H1 (cell line): Measurements from ENCODE around the gene ARSB. TPM values are rescaled to one million over a fixed set of nuclear protein-coding genes. Genes with fewer than 3 reads are reported as not detected.

Experiments used
- CTCF ChIA-PET: fragments of 300-600 bp; sonication (Branson Sonifier 250); formaldehyde crosslinking; loops from one replicate; lab custom pipeline; 2021; ENCODE audit not compliant: partially characterized antibody; lab: Charles Lee
- POLR2A ChIA-PET: fragments of 300-600 bp; sonication (Branson Sonifier 250); formaldehyde crosslinking; loops from one replicate; lab custom pipeline; 2021; ENCODE audit warnings: inconsistent platforms; ENCODE audit not compliant: partially characterized antibody; lab: Charles Lee
- DNase-seq, 2 experiments: peaks; one replicate each; pipeline versions ENCODE4 v3.0.0 to v3.0.0-alpha.2; 2010 to 2022; ENCODE audit warnings: low spot score in 2 of 2, low read depth in 1 of 2, mixed read lengths in 1 of 2
- FAIRE-seq: peaks from 2 replicates; lab custom pipeline; 2011; peaks lifted over from hg19 to GRCh38; lab: Jason Lieb, UNC
- H2AFZ ChIP-seq: 2 replicates; pipeline ENCODE4 v1.8.1; 2012; ENCODE audit warnings: low read length, inconsistent platforms
- H2AK5ac ChIP-seq: 2 replicates; pipeline ENCODE4 v1.6.1; 2013; ENCODE audit warnings: low read depth, low read length
- H2BK120ac ChIP-seq: replicated peaks from 2 replicates; pipeline ENCODE3; 2013; ENCODE audit warnings: low read depth, low read length, inconsistent platforms
- H2BK12ac ChIP-seq: 2 replicates; pipeline ENCODE4 v1.6.1; 2013; ENCODE audit warnings: low read depth, low read length
- H2BK15ac ChIP-seq: 2 replicates; pipeline ENCODE4 v1.6.1; 2013; ENCODE audit warnings: low read length
- H2BK20ac ChIP-seq: 2 replicates; pipeline ENCODE4 v1.6.1; 2013; ENCODE audit warnings: low read length
- H2BK5ac ChIP-seq: 2 replicates; pipeline ENCODE4 v1.6.1; 2013; ENCODE audit warnings: low read depth, low read length
- H3K14ac ChIP-seq: 2 replicates; pipeline ENCODE4 v1.6.1; 2013; ENCODE audit warnings: inconsistent platforms; ENCODE audit not compliant: insufficient read length
- H3K18ac ChIP-seq: 2 replicates; pipeline ENCODE4 v1.6.1; 2013; ENCODE audit warnings: low read length; ENCODE audit errors: extremely low read depth
- H3K23ac ChIP-seq: 2 replicates; pipeline ENCODE4 v1.6.1; 2013; ENCODE audit warnings: inconsistent platforms; ENCODE audit not compliant: insufficient read length
- H3K23me2 ChIP-seq: 2 replicates; pipeline ENCODE4 v1.6.1; 2013; ENCODE audit warnings: low read depth, low read length
- H3K27ac ChIP-seq: 2 replicates; pipeline ENCODE4 v1.6.1; 2011; ENCODE audit warnings: low read depth, low read length, inconsistent platforms
- H3K27me3 ChIP-seq, 4 experiments: replicated peaks in 1 of 4; 1 replicate in 1 of 4; 2 replicates in 3 of 4; pipeline versions ENCODE4 v1.6.1 to v1.8.1; 2011 to 2013; ENCODE audit warnings: low read length in 3 of 4, mild to moderate bottlenecking in 3 of 4, inconsistent platforms in 2 of 4, mixed read lengths in 2 of 4, moderate library complexity in 1 of 4; ENCODE audit not compliant: control insufficient read depth in 3 of 4, insufficient read depth in 3 of 4; ENCODE audit errors: extremely low read depth in 1 of 4
- H3K36me3 ChIP-seq, 4 experiments: 2 replicates each; pipeline versions ENCODE4 v1.6.1 to v1.8.1; 2011 to 2013; ENCODE audit warnings: mild to moderate bottlenecking in 4 of 4, low read length in 3 of 4, moderate library complexity in 2 of 4, control low read depth in 1 of 4, inconsistent platforms in 1 of 4; ENCODE audit not compliant: insufficient read depth in 4 of 4, control insufficient read depth in 2 of 4
- H3K4ac ChIP-seq: replicated peaks from 2 replicates; pipeline ENCODE3; 2013; ENCODE audit warnings: low read length, low read depth, mixed read lengths, inconsistent platforms; ENCODE audit not compliant: insufficient read length
- H3K4me1 ChIP-seq, 4 experiments: replicated peaks in 1 of 4; 1 replicate in 1 of 4; 2 replicates in 3 of 4; pipeline versions ENCODE4 v1.6.1 to v1.8.1; 2011 to 2013; ENCODE audit warnings: low read length in 3 of 4, inconsistent platforms in 2 of 4, mixed read lengths in 1 of 4; ENCODE audit not compliant: insufficient read depth in 4 of 4, control insufficient read depth in 3 of 4
- H3K4me2 ChIP-seq, 2 experiments: 2 replicates each; pipeline versions ENCODE4 v1.6.1 to v1.8.1; 2011 to 2013; ENCODE audit warnings: low read depth in 2 of 2, low read length in 2 of 2, control low read depth in 1 of 2, inconsistent platforms in 1 of 2, mild to moderate bottlenecking in 1 of 2; ENCODE audit not compliant: insufficient read depth in 1 of 2
- H3K4me3 ChIP-seq, 4 experiments: fragments of 200-600, 300-600 bp in 1 of 4; sonication (generic), shearing (Covaris generic), sonication (Bioruptor Twin) in 1 of 4; 2 replicates each; pipeline versions ENCODE4 v1.5.1 to v1.8.1; 2011 to 2016; ENCODE audit warnings: low read length in 4 of 4, low read depth in 3 of 4, control low read depth in 2 of 4, inconsistent platforms in 2 of 4, mild to moderate bottlenecking in 2 of 4, mixed read lengths in 1 of 4, moderate library complexity in 1 of 4; ENCODE audit not compliant: insufficient read depth in 2 of 4; ENCODE audit errors: extremely low read depth in 1 of 4
- H3K56ac ChIP-seq: replicated peaks from 2 replicates; pipeline ENCODE3; 2013; ENCODE audit warnings: low read depth, mild to moderate bottlenecking, mixed read lengths, low read length, inconsistent platforms; ENCODE audit not compliant: insufficient read length
- H3K79me1 ChIP-seq: 2 replicates; pipeline ENCODE4 v1.6.1; 2013; ENCODE audit warnings: low read depth, low read length, control low read depth
- H3K79me2 ChIP-seq, 2 experiments: 2 replicates each; pipeline versions ENCODE4 v1.6.1 to v1.8.1; 2012 to 2013; ENCODE audit warnings: low read length in 2 of 2, mild to moderate bottlenecking in 2 of 2, inconsistent platforms in 1 of 2; ENCODE audit not compliant: insufficient read depth in 2 of 2, control insufficient read depth in 1 of 2
- H3K9ac ChIP-seq, 4 experiments: replicated peaks in 1 of 4; 1 replicate in 1 of 4; 2 replicates in 3 of 4; pipeline versions ENCODE4 v1.6.1 to v1.8.1; 2011 to 2013; ENCODE audit warnings: low read depth in 3 of 4, low read length in 3 of 4, control low read depth in 2 of 4, mild to moderate bottlenecking in 2 of 4, moderate library complexity in 2 of 4, inconsistent platforms in 1 of 4; ENCODE audit errors: extremely low read depth in 1 of 4
- H3K9me3 ChIP-seq, 2 experiments: 2 replicates each; pipeline versions ENCODE4 v1.6.1 to v1.8.1; 2012 to 2013; ENCODE audit warnings: mild to moderate bottlenecking in 2 of 2, moderate library complexity in 2 of 2, control low read depth in 1 of 2, inconsistent platforms in 1 of 2, low read depth in 1 of 2, low read length in 1 of 2, mixed read lengths in 1 of 2; ENCODE audit not compliant: insufficient read depth in 2 of 2
- H4K20me1 ChIP-seq, 2 experiments: replicated peaks in 1 of 2; 2 replicates each; pipeline versions ENCODE3 to v1.8.1; 2011 to 2013; ENCODE audit warnings: inconsistent platforms in 2 of 2, low read length in 2 of 2, mild to moderate bottlenecking in 1 of 2; ENCODE audit not compliant: insufficient read depth in 2 of 2, control insufficient read depth in 1 of 2
- H4K5ac ChIP-seq: 2 replicates; pipeline ENCODE4 v1.6.1; 2013; ENCODE audit warnings: low read length, low read depth, mixed read lengths, inconsistent platforms; ENCODE audit not compliant: insufficient read length
- H4K8ac ChIP-seq: 2 replicates; pipeline ENCODE4 v1.8.0; 2013; ENCODE audit warnings: mild to moderate bottlenecking, moderate library complexity, low read length, inconsistent platforms; ENCODE audit not compliant: insufficient read depth; ENCODE audit errors: extremely low read depth
- H4K91ac ChIP-seq: replicated peaks from 2 replicates; pipeline ENCODE3; 2013; ENCODE audit warnings: low read length, mixed read lengths, inconsistent platforms; ENCODE audit not compliant: insufficient read length
- BCL11A ChIP-seq, 2 experiments: IDR thresholded peaks; one replicate each; pipeline ENCODE4 v1.6.1; 2011; ENCODE audit warnings: low read depth in 2 of 2, low read length in 2 of 2, mild to moderate bottlenecking in 2 of 2
- CBX5 ChIP-seq: fragments of 300-800, 300-1000 bp; sonication (generic); IDR thresholded peaks from 2 replicates; pipeline ENCODE4 v1.7.1; 2016; ENCODE audit warnings: antibody characterized with exemption, low read length, low read depth
- CHD2 ChIP-seq: IDR thresholded peaks from 2 replicates; pipeline ENCODE4 v1.6.1; 2012; ENCODE audit warnings: low read length, improper control_type of control experiment
- GTF2F1 ChIP-seq: IDR thresholded peaks from 2 replicates; pipeline ENCODE4 v1.6.1; 2012; ENCODE audit warnings: low read depth, low read length, improper control_type of control experiment, borderline replicate concordance
- JUN ChIP-seq: IDR thresholded peaks from 2 replicates; pipeline ENCODE4 v1.6.1; 2011; ENCODE audit warnings: low read depth, mild to moderate bottlenecking, improper control_type of control experiment, low read length
- KDM1A ChIP-seq: fragments of 200-600, 300-600 bp; sonication (generic); IDR thresholded peaks from 2 replicates; pipeline ENCODE4 v1.7.1; 2016; ENCODE audit warnings: mild to moderate bottlenecking, low read length, borderline replicate concordance
- NANOG ChIP-seq: IDR thresholded peaks from 2 replicates; pipeline ENCODE4 v1.6.1; 2011; ENCODE audit warnings: low read length, low read depth, mild to moderate bottlenecking, inconsistent platforms; ENCODE audit not compliant: insufficient read depth, poor library complexity, severe bottlenecking
- NRF1 ChIP-seq: IDR thresholded peaks from 2 replicates; pipeline ENCODE4 v1.6.1; 2011; ENCODE audit warnings: mild to moderate bottlenecking, low read depth, low read length, improper control_type of control experiment
- SIX5 ChIP-seq: IDR thresholded peaks from 2 replicates; pipeline ENCODE4 v1.6.1; 2011; ENCODE audit warnings: mild to moderate bottlenecking, low read depth, low read length
- WGBS, 2 experiments: shearing (Covaris generic) in 1 of 2; methylation state at CpG; one replicate each; pipeline versions ENCODE4 v1.1.6 to v1.1.7; 2013 to 2015; ENCODE audit warnings: low lambda C conversion rate in 2 of 2, mixed read lengths in 2 of 2, inconsistent platforms in 1 of 2, low coverage in 1 of 2, missing lambda C conversion rate in 1 of 2; ENCODE audit not compliant: insufficient replicate concordance in 2 of 2, insufficient coverage in 1 of 2, insufficient read length in 1 of 2; ENCODE audit errors: extremely low coverage in 1 of 2, missing lambda C conversion rate in 1 of 2; 5-methylcytosine and 5-hydroxymethylcytosine counted together
- polyA plus RNA-seq, 7 experiments: library from polyadenylated mRNA; depleted of rRNA in 3 of 7; stranded (reverse) in 5 of 7; unstranded in 2 of 7; fragments of >200 nt in 5 of 7; fragments of 200-250 nt in 2 of 7; gene quantifications; 1 replicate in 5 of 7; 2 replicates in 1 of 7; 4 replicates in 1 of 7; pipeline versions ENCODE4 v1.2.1 to v1.2.3, GENCODE V29; 2011 to 2013; ENCODE audit warnings: missing spikeins in 2 of 7, mixed read lengths in 2 of 7
- total RNA-seq: library from RNA; stranded (reverse); fragmentation: NEBNext Ultra II Directional; extraction: Animal tissue kit (Norgen Biotek cat#: 25700); gene quantifications from 2 replicates; pipeline ENCODE4 v1.2.1, GENCODE V29; 2021
- TF ChIP-seq, protein P1 (sequence below): IDR thresholded peaks from 2 replicates; pipeline ENCODE4 v1.6.1; 2012; ENCODE audit warnings: inconsistent platforms
- TF ChIP-seq, protein P2 (sequence below), 3 experiments: IDR thresholded peaks; 1 replicate in 2 of 3; 2 replicates in 1 of 3; pipeline versions ENCODE4 v1.5.1 to v1.6.1; 2011; ENCODE audit warnings: low read length in 3 of 3, mild to moderate bottlenecking in 3 of 3, inconsistent platforms in 2 of 3, low read depth in 1 of 3, moderate library complexity in 1 of 3; ENCODE audit not compliant: insufficient read depth in 1 of 3; ENCODE audit errors: control extremely low read depth in 1 of 3

Gene ARSB
- total and polyA plus RNA-seq, 2 of the 8 experiments (the other 6 are each of a cell fraction or from before 2014, with no cell fraction given), result 6.4 to 13.9 TPM

DNA sequence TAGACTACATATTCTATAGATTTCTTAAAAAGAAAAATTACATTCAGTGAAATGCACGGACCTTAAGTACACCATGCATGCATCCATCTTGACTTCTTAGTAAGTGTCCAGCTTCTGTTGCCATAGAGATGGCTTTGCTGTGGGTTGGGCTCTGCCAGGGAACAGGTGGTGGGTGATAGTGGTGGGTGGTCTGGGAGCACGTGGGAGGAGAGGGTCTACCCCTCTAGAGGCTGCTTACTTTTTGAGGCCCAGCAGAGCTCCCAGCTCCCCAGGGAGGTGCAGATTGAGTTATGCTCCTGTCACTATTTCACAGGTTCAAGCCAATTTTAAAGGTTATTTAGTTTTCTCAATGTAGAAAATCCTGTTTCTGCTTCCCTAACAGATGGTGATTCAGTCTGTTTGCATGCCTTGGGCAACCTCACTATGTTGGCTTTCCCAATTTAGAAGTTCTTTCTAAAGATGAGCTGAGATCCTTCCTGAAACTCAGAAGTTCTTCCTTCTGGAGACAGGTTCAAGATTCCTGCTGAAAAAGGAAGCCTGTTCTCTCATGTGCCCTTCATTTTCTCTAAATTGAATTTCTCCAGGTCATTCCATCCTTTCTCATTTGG lies 229.2 kb downstream of the ARSB start:
- no peak overlapping the region for H2BK5ac ChIP-seq
- no peak overlapping the region for H3K4me2 ChIP-seq
- H4K5ac ChIP-seq, result no peak overlapping the region
- H3K36me3 ChIP-seq, result no peaks in the 10 kb centered on the region
- no peaks in the 10 kb centered on the region for H3K23me2 ChIP-seq
- H4K91ac ChIP-seq, result no peak overlapping the region
- H3K4me1 ChIP-seq, result no peaks in the 10 kb centered on the region
- DNase-seq, result no peak
- H3K9me3 ChIP-seq, result no peaks in the 10 kb centered on the region
- H3K79me2 ChIP-seq, result no peaks in the 10 kb centered on the region
- no peaks in the 10 kb centered on the region for H3K79me1 ChIP-seq
- H3K4me3 ChIP-seq, result no peak overlapping the region
- ChIA-PET CTCF (interaction anchor here (1.6 to 1.9 kb wide), 3 partner anchors 9 to 218 kb away, joined by 4 to 5 read pairs (median 4); no protein-coding TSS in a partner anchor), POLR2A (interaction anchor here (0.7 kb wide), 1 partner anchor 218 kb away, joined by 3 read pairs; no protein-coding TSS in a partner anchor)
- H3K4ac ChIP-seq, result no peak overlapping the region
- H3K23ac ChIP-seq, result no peak overlapping the region
- no peak overlapping the region for H2AK5ac ChIP-seq
- no peak overlapping the region for H3K9ac ChIP-seq
- no peak overlapping the region for H2BK120ac ChIP-seq
- H2BK15ac ChIP-seq, result no peak overlapping the region
- no peaks in the 10 kb centered on the region for H4K20me1 ChIP-seq
- 91% methylated on average over 2 of the region's 2 CpGs; no CpG with 5 or more reads in 1 of the 2 experiments for WGBS, 2 experiments
- H2BK12ac ChIP-seq, result no peak overlapping the region
- H2AFZ ChIP-seq, result no peak overlapping the region
- H3K56ac ChIP-seq, result no peak overlapping the region
- FAIRE-seq, result no peak
- no peaks in the 10 kb centered on the region for H3K27me3 ChIP-seq
- H4K8ac ChIP-seq, result no peak overlapping the region
- H3K27ac ChIP-seq, result no peak overlapping the region
- H2BK20ac ChIP-seq, result no peak overlapping the region
- no peak overlapping the region for H3K14ac ChIP-seq
- no peak overlapping the region for H3K18ac ChIP-seq
- TF ChIP-seq JUN, result no peak
- no peak for TF ChIP-seq BCL11A (IDR thresholded peaks at IDR 0.05; ENCODE audit: low read depth in 2 of 2, low read length in 2 of 2)
- TF ChIP-seq NANOG, result no peak
- TF ChIP-seq, protein P1, sequence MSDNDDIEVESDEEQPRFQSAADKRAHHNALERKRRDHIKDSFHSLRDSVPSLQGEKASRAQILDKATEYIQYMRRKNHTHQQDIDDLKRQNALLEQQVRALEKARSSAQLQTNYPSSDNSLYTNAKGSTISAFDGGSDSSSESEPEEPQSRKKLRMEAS, result no peak
- TF ChIP-seq CBX5, result no peak
- no peak for TF ChIP-seq CHD2
- TF ChIP-seq SIX5, result no peak
- TF ChIP-seq NRF1, result no peak
- TF ChIP-seq, protein P2, sequence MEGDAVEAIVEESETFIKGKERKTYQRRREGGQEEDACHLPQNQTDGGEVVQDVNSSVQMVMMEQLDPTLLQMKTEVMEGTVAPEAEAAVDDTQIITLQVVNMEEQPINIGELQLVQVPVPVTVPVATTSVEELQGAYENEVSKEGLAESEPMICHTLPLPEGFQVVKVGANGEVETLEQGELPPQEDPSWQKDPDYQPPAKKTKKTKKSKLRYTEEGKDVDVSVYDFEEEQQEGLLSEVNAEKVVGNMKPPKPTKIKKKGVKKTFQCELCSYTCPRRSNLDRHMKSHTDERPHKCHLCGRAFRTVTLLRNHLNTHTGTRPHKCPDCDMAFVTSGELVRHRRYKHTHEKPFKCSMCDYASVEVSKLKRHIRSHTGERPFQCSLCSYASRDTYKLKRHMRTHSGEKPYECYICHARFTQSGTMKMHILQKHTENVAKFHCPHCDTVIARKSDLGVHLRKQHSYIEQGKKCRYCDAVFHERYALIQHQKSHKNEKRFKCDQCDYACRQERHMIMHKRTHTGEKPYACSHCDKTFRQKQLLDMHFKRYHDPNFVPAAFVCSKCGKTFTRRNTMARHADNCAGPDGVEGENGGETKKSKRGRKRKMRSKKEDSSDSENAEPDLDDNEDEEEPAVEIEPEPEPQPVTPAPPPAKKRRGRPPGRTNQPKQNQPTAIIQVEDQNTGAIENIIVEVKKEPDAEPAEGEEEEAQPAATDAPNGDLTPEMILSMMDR (IDR thresholded peaks at IDR 0.05; ENCODE audit: control extremely low read depth in 1 of 3, insufficient read depth in 1 of 3, low read depth in 1 of 3, low read length in 3 of 3), result no peak
- TF ChIP-seq KDM1A, result no peak
- TF ChIP-seq GTF2F1, result no peak
